K562 (cell line): Measurements from ENCODE around the gene NFYC. TPM values are rescaled to one million over a fixed set of nuclear protein-coding genes. Genes with fewer than 3 reads are reported as not detected.

Experiments used
- ARHGAP35 ChIP-seq: fragments of 450-650 bp; IDR thresholded peaks from 2 replicates; pipeline ENCODE4 v1.6.1; 2018; ENCODE audit not compliant: partially characterized antibody
- ARID1B ChIP-seq: fragments of 450-650 bp; IDR thresholded peaks from 2 replicates; pipeline ENCODE4 v1.6.1; 2016; ENCODE audit warnings: antibody characterized with exemption, mild to moderate bottlenecking, inconsistent platforms
- CCNT2 ChIP-seq: IDR thresholded peaks from 2 replicates; pipeline ENCODE4 v1.6.1; 2011; ENCODE audit warnings: borderline replicate concordance, low read depth, mild to moderate bottlenecking, moderate library complexity, mixed read lengths, low read length; ENCODE audit not compliant: insufficient read length; ENCODE audit errors: extremely low read depth
- CGGBP1 ChIP-seq: fragments of 250-450 bp; sonication (Bioruptor Pico); IDR thresholded peaks from 2 replicates; pipeline ENCODE4 v1.9.0; 2021; ENCODE audit warnings: mild to moderate bottlenecking
- CTCFL ChIP-seq: IDR thresholded peaks from 2 replicates; pipeline ENCODE4 v1.6.1; 2011; ENCODE audit warnings: borderline replicate concordance, low read depth, mild to moderate bottlenecking, moderate library complexity, low read length; ENCODE audit not compliant: insufficient read depth, poor library complexity, severe bottlenecking
- DMBX1 ChIP-seq: fragments of 250-450 bp; sonication (Bioruptor Pico); IDR thresholded peaks from 2 replicates; pipeline ENCODE4 v1.8.0; 2022; ENCODE audit warnings: inconsistent platforms, mild to moderate bottlenecking, moderate library complexity, borderline replicate concordance
- FOXP4 ChIP-seq: sonication (generic); formaldehyde crosslinking; IDR thresholded peaks from 2 replicates; pipeline ENCODE4 v1.8.0; 2022; ENCODE audit warnings: mild to moderate bottlenecking, missing genetic modification reagents, borderline replicate concordance
- HCFC1 ChIP-seq: IDR thresholded peaks from 2 replicates; pipeline ENCODE4 v1.6.1; 2012; ENCODE audit warnings: low read depth, low read length, improper control_type of control experiment
- NRF1 ChIP-seq, 2 experiments: fragments of 450-650 bp; IDR thresholded peaks in 1 of 2; conservative IDR thresholded peaks in 1 of 2; 2 replicates each; pipeline ENCODE4 v1.6.1; 2014; ENCODE audit warnings: mild to moderate bottlenecking in 2 of 2
- RNF2 ChIP-seq: sonication (generic); IDR thresholded peaks from 2 replicates; pipeline ENCODE4 v1.6.1; 2016
- TAF1 ChIP-seq: IDR thresholded peaks from 2 replicates; pipeline ENCODE4 v1.6.1; 2011; ENCODE audit warnings: mild to moderate bottlenecking, low read length, moderate library complexity; ENCODE audit not compliant: insufficient read depth, control insufficient read depth, severe bottlenecking; ENCODE audit errors: extremely low read depth
- ZBTB26 ChIP-seq: fragments of 450-650 bp; formaldehyde crosslinking; IDR thresholded peaks from 2 replicates; pipeline ENCODE4 v1.4.0; 2022; ENCODE audit warnings: missing genetic modification characterization
- ZNF239 ChIP-seq: fragments of 250-450 bp; sonication (Bioruptor Pico); IDR thresholded peaks from 2 replicates; pipeline ENCODE4 v1.4.0; 2020; ENCODE audit warnings: mild to moderate bottlenecking
- ZNF24 ChIP-seq: fragments of 450-650 bp; IDR thresholded peaks from 2 replicates; pipeline ENCODE4 v1.6.1; 2016
- ZNF518B ChIP-seq: fragments of 250-450 bp; sonication (Bioruptor Pico); IDR thresholded peaks from 2 replicates; pipeline ENCODE4 v1.5.0; 2021; ENCODE audit warnings: mild to moderate bottlenecking, moderate library complexity
- ZNF586 ChIP-seq: fragments of 450-650 bp; formaldehyde crosslinking; conservative IDR thresholded peaks from 2 replicates; pipeline ENCODE4 v1.4.0; 2020; ENCODE audit warnings: mild to moderate bottlenecking, moderate library complexity
- ZNF75A ChIP-seq: fragments of 450-650 bp; formaldehyde crosslinking; IDR thresholded peaks from 2 replicates; pipeline ENCODE4 v1.4.0; 2020; ENCODE audit warnings: mild to moderate bottlenecking
- polyA plus RNA-seq, 8 experiments: library from polyadenylated mRNA; depleted of rRNA in 4 of 8; stranded (reverse) in 5 of 8; unstranded in 3 of 8; fragments of >200 nt; fragmentation: Nextera tagmentation in 2 of 8; fragmentation: Illumina TruSeq in 1 of 8; extraction: Ambion mirVana in 2 of 8; extraction: Trizol in 1 of 8; gene quantifications; 2 replicates each; pipeline versions ENCODE4 v1.2.1 to v1.2.3, GENCODE V29; 2011 to 2014; ENCODE audit warnings: inconsistent platforms in 1 of 8, missing spikeins in 1 of 8
- total RNA-seq, 7 experiments: library from RNA; depleted of rRNA in 6 of 7; stranded (reverse); fragments of >200 nt in 6 of 7; fragmentation: Illumina TruSeq in 2 of 7; extraction: Trizol in 2 of 7; gene quantifications; 2 replicates each; pipeline versions ENCODE4 v1.2.1 to v1.2.3, GENCODE V29; 2011 to 2021; ENCODE audit warnings: low replicate concordance in 1 of 7

NFYC gene
- total and polyA plus RNA-seq, 9 of the 15 experiments (the other 6 are each of a cell fraction or from before 2014, with no cell fraction given), result 4.8 to 59.8 (median 41.1) TPM

- TF ChIP-seq ZBTB26 (CRISPR knock-in tag) (peak; percentile 49; the same call in 1 of the 2 replicates), ZNF518B (CRISPR knock-in tag) (no peak), DMBX1 (CRISPR knock-in tag) (peak; percentile 80), CGGBP1 (CRISPR knock-in tag) (peak; percentile 49), TAF1 (peak; percentile 93), CCNT2 (peak; percentile 85), ZNF239 (CRISPR knock-in tag) (0 out of 2 replicates have a peak, but pooled peaks have one; percentile 13), ZNF586 (CRISPR knock-in tag) (no peak), RNF2 (peak; percentile 96), ARHGAP35 (peak; percentile 97), NRF1 (conservative IDR thresholded peaks at IDR 0.05 in 1 of 2, IDR thresholded peaks at IDR 0.05 in 1 of 2) (peak; percentile 88 to 91), ZNF24 (peak; percentile 38; the same call in 1 of the 2 replicates), CTCFL (peak; percentile 80), ZNF75A (CRISPR knock-in tag) (peak; percentile 54; the same call in 1 of the 2 replicates), FOXP4 (CRISPR knock-in tag) (peak; percentile 87), HCFC1 (peak; percentile 66), ARID1B (peak; percentile 78)
These were observed at the start of gene NFYC (continued) for GRCh38 chr1:40691538-40692428.
